ENCODE data around the gene RYR3.

RYR3 gene

DNA sequence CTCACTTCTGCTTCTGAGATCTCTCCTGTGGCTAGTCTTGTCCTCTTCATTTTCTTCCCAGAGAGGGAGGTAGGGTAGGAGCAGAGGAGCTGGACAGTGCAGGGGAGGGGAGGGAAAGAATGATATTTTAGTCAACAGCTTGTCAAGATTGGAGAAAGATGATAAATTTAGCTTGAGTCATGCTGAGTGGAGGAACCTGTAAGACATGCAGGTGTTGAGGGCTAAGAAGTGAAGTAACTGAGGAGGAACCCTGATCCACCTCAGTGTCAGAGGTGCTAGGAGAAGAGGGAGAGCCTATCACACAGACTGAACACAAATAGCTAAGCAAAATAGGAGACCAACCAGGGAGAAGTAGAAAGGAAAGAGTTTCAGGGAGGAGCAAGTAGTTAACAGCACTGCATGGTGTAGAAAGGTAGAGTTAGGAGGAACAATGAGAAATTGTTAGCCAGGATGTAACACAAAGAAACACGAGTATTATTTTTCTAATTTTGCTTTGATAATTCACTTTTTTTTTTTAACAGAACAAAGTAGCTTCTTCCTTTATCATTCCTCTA lies 549.3 kb downstream of the RYR3 start:
- H3K9ac ChIP-seq (ENCODE audit: low read length): no peak overlapping the region
- no peaks in the 10 kb centered on the region for H3K36me3 ChIP-seq (replicated peaks; ENCODE audit: insufficient read depth, low read length)
- no peak for DNase-seq
- no peaks in the 10 kb centered on the region for H3K9me2 ChIP-seq (replicated peaks; ENCODE audit: insufficient read depth, low read length)
- no peak overlapping the region for H3K4me3 ChIP-seq (ENCODE audit: low read length)
- no peaks in the 10 kb centered on the region for H3K4me1 ChIP-seq (ENCODE audit: low read length)
- H3K27me3 ChIP-seq (replicated peaks; ENCODE audit: insufficient read depth, low read length): no peaks in the 10 kb centered on the region
- no peaks in the 10 kb centered on the region for H3K9me3 ChIP-seq (replicated peaks; ENCODE audit: insufficient read depth, low read length)
- H3K4me2 ChIP-seq (ENCODE audit: low read depth, low read length): no peak overlapping the region
- no peaks in the 10 kb centered on the region for H4K20me1 ChIP-seq (ENCODE audit: insufficient read depth, low read length)
- H3K79me2 ChIP-seq (ENCODE audit: low read length): no peaks in the 10 kb centered on the region
- H2AFZ ChIP-seq (ENCODE audit: low read length): no peak overlapping the region
- no peak overlapping the region for H3K27ac ChIP-seq (ENCODE audit: low read length)
- H3F3A ChIP-seq (ENCODE audit: insufficient read depth, low read length): no peaks in the 10 kb centered on the region
- TF ChIP-seq, protein P1, sequence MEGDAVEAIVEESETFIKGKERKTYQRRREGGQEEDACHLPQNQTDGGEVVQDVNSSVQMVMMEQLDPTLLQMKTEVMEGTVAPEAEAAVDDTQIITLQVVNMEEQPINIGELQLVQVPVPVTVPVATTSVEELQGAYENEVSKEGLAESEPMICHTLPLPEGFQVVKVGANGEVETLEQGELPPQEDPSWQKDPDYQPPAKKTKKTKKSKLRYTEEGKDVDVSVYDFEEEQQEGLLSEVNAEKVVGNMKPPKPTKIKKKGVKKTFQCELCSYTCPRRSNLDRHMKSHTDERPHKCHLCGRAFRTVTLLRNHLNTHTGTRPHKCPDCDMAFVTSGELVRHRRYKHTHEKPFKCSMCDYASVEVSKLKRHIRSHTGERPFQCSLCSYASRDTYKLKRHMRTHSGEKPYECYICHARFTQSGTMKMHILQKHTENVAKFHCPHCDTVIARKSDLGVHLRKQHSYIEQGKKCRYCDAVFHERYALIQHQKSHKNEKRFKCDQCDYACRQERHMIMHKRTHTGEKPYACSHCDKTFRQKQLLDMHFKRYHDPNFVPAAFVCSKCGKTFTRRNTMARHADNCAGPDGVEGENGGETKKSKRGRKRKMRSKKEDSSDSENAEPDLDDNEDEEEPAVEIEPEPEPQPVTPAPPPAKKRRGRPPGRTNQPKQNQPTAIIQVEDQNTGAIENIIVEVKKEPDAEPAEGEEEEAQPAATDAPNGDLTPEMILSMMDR (IDR thresholded peaks at IDR 0.05; ENCODE audit: low read length): no peak
- TF ChIP-seq EZH2 (optimal IDR thresholded peaks at IDR 0.05; ENCODE audit: low read depth, low read length) (no peak), EZH2phosphoT487 (IDR thresholded peaks at IDR 0.05; ENCODE audit: low read length) (no peak)

DNA sequence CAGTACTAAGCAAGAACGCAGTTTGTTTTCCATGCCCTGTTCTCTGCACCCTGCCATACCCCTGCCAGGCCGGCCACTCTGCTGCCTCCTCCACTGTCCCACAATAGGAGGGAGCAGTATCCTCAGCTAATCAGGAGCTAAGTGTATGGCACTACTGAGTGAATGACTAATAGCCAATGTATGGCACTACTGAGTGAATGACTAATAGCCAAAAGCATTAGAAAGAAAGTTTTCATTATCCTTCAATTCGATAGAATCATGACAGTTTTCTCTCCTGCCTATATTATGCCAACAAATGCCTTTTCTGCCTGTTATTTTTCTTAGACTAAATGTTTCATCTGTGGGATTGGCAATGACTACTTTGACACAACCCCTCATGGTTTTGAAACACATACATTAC lies 550.0 kb downstream of the RYR3 start:
- no peaks in the 10 kb centered on the region for H4K20me1 ChIP-seq (ENCODE audit: insufficient read depth, low read length)
- no peaks in the 10 kb centered on the region for H3K79me2 ChIP-seq (ENCODE audit: low read length)
- H3K9me2 ChIP-seq (replicated peaks; ENCODE audit: insufficient read depth, low read length): no peaks in the 10 kb centered on the region
- no peaks in the 10 kb centered on the region for H3F3A ChIP-seq (ENCODE audit: insufficient read depth, low read length)
- H3K36me3 ChIP-seq (replicated peaks; ENCODE audit: insufficient read depth, low read length): no peaks in the 10 kb centered on the region
- TF ChIP-seq EZH2 (optimal IDR thresholded peaks at IDR 0.05; ENCODE audit: low read depth, low read length) (no peak), EZH2phosphoT487 (IDR thresholded peaks at IDR 0.05; ENCODE audit: low read length) (no peak)
- TF ChIP-seq, protein P1 (IDR thresholded peaks at IDR 0.05; ENCODE audit: low read length): no peak
- no peak overlapping the region for H3K27ac ChIP-seq (ENCODE audit: low read length)
- no peak overlapping the region for H3K9ac ChIP-seq (ENCODE audit: low read length)
- no peaks in the 10 kb centered on the region for H3K4me1 ChIP-seq (ENCODE audit: low read length)
- no peak overlapping the region for H3K4me2 ChIP-seq (ENCODE audit: low read depth, low read length)
- H3K27me3 ChIP-seq (replicated peaks; ENCODE audit: insufficient read depth, low read length): no peaks in the 10 kb centered on the region
- H2AFZ ChIP-seq (ENCODE audit: low read length): no peak overlapping the region
- H3K9me3 ChIP-seq (replicated peaks; ENCODE audit: insufficient read depth, low read length): no peaks in the 10 kb centered on the region
- DNase-seq: no peak
- no peak overlapping the region for H3K4me3 ChIP-seq (ENCODE audit: low read length)

DNA sequence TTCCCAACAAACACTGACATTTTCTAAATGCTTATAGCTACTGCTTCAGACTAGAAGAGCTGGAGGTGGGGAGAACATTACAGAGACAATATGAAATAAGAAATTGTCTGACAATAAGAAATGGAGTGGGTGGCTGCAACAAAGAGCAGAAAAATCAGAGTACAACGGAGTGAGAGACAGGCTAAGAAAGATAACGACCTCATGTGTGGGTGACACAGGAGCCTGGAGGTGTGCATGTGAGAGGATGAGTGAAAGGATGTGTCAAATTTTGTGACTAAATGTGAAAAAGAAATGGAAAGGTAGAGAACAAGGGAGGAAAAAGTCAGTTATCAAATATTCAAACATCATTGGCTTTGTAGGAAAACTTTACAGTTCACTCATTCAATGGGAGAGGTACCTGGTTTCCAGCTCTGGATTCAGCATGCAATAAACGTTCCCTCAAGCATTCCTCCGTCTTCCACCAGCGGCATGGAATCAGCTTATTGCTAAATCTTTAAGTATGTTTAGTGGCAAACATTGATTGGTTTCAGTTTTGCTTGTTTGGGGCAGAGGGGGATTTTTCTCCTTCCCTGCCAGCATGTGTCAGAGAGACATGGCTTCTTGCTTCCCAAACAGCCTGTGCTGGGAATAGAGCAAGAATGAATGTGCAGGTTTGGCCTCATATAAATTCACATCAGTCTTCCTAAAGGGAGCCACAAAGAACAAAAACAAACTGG lies 553.8 kb downstream of the RYR3 start:
- no peaks in the 10 kb centered on the region for H3K9me3 ChIP-seq (replicated peaks; ENCODE audit: insufficient read depth, low read length)
- no peak overlapping the region for H3K27ac ChIP-seq (ENCODE audit: low read length)
- no peak overlapping the region for H3K4me3 ChIP-seq (ENCODE audit: low read length)
- no peaks in the 10 kb centered on the region for H3K4me1 ChIP-seq (ENCODE audit: low read length)
- H3K27me3 ChIP-seq (replicated peaks; ENCODE audit: insufficient read depth, low read length): no peaks in the 10 kb centered on the region
- no peak for DNase-seq
- H2AFZ ChIP-seq (ENCODE audit: low read length): no peak overlapping the region
- no peaks in the 10 kb centered on the region for H3K79me2 ChIP-seq (ENCODE audit: low read length)
- H3K36me3 ChIP-seq (replicated peaks; ENCODE audit: insufficient read depth, low read length): no peaks in the 10 kb centered on the region
- no peaks in the 10 kb centered on the region for H3F3A ChIP-seq (ENCODE audit: insufficient read depth, low read length)
- no peaks in the 10 kb centered on the region for H3K9me2 ChIP-seq (replicated peaks; ENCODE audit: insufficient read depth, low read length)
- H3K9ac ChIP-seq (ENCODE audit: low read length): no peak overlapping the region
- no peaks in the 10 kb centered on the region for H4K20me1 ChIP-seq (ENCODE audit: insufficient read depth, low read length)
- TF ChIP-seq, protein P1 (IDR thresholded peaks at IDR 0.05; ENCODE audit: low read length): no peak
- no peak for TF ChIP-seq EZH2phosphoT487 (IDR thresholded peaks at IDR 0.05; ENCODE audit: low read length)
- TF ChIP-seq EZH2 (optimal IDR thresholded peaks at IDR 0.05; ENCODE audit: low read depth, low read length): no peak
- no peak overlapping the region for H3K4me2 ChIP-seq (ENCODE audit: low read depth, low read length)
